GM12878 (cell line): ENCODE measurements around the gene RPS5. TPM values are rescaled to one million over a fixed set of nuclear protein-coding genes. Genes with fewer than 3 reads are reported as not detected.

Experiments
- BCL3 ChIP-seq: IDR thresholded peaks from 2 replicates; pipeline ENCODE4 v1.6.1; 2011; ENCODE audit warnings: borderline replicate concordance, low read depth, mild to moderate bottlenecking, moderate library complexity, low read length; ENCODE audit not compliant: insufficient read depth, poor library complexity, severe bottlenecking
- CBFB ChIP-seq: IDR thresholded peaks from 2 replicates; pipeline ENCODE4 v1.6.1; 2016; ENCODE audit warnings: antibody characterized with exemption, low read depth
- ELK1 ChIP-seq: IDR thresholded peaks from 2 replicates; pipeline ENCODE4 v1.6.1; 2012; ENCODE audit warnings: low read depth, low read length, improper control_type of control experiment
- GATAD2B ChIP-seq: fragments of 450-650 bp; conservative IDR thresholded peaks from 2 replicates; pipeline ENCODE4 v1.6.1; 2017; ENCODE audit warnings: low read depth, mild to moderate bottlenecking, moderate library complexity
- HDAC2 ChIP-seq: fragments of 200-600 bp; sonication (generic); IDR thresholded peaks from 2 replicates; pipeline ENCODE4 v1.6.1; 2017
- HDGF ChIP-seq: fragments of 450-650 bp; IDR thresholded peaks from 2 replicates; pipeline ENCODE4 v1.6.1; 2016; ENCODE audit warnings: antibody characterized with exemption
- IKZF2 ChIP-seq, 2 experiments: fragments of 450-650 bp; IDR thresholded peaks; 2 replicates each; pipeline ENCODE4 v1.6.1; 2017; ENCODE audit warnings: mild to moderate bottlenecking in 2 of 2, moderate library complexity in 2 of 2
- IRF4 ChIP-seq: IDR thresholded peaks from 2 replicates; pipeline ENCODE4 v1.6.1; 2011; ENCODE audit warnings: low read depth, low read length
- MEF2A ChIP-seq: IDR thresholded peaks from 2 replicates; pipeline ENCODE4 v1.6.1; 2011; ENCODE audit warnings: low read depth, mild to moderate bottlenecking, low read length, moderate library complexity; ENCODE audit not compliant: insufficient read depth
- MYC ChIP-seq: IDR thresholded peaks from 2 replicates; pipeline ENCODE4 v1.6.1; 2011; ENCODE audit warnings: mild to moderate bottlenecking, low read length, moderate library complexity, inconsistent platforms; ENCODE audit not compliant: insufficient read depth, insufficient replicate concordance, insufficient read length, severe bottlenecking
- NFYA ChIP-seq: IDR thresholded peaks from 2 replicates; pipeline ENCODE4 v1.6.1; 2011; ENCODE audit warnings: low read depth, mild to moderate bottlenecking, low read length, improper control_type of control experiment, borderline replicate concordance
- NR2C2 ChIP-seq: IDR thresholded peaks from 2 replicates; pipeline ENCODE4 v1.6.1; 2011; ENCODE audit warnings: borderline replicate concordance, low read depth; ENCODE audit not compliant: control insufficient read depth, insufficient read length
- PBX3 ChIP-seq: IDR thresholded peaks from 2 replicates; pipeline ENCODE4 v1.6.1; 2011; ENCODE audit warnings: mild to moderate bottlenecking, low read depth, low read length, moderate library complexity; ENCODE audit not compliant: insufficient replicate concordance
- RB1 ChIP-seq: fragments of 450-650 bp; formaldehyde crosslinking; IDR thresholded peaks from 2 replicates; pipeline ENCODE4 v1.6.1; 2017; ENCODE audit warnings: mild to moderate bottlenecking, borderline replicate concordance
- REST ChIP-seq: IDR thresholded peaks from 2 replicates; pipeline ENCODE4 v1.6.1; 2012; ENCODE audit warnings: mild to moderate bottlenecking, low read depth, low read length
- RFX5 ChIP-seq: IDR thresholded peaks from 2 replicates; pipeline ENCODE4 v1.6.1; 2011; ENCODE audit warnings: low read depth, low read length, improper control_type of control experiment
- SIN3A ChIP-seq: IDR thresholded peaks from 2 replicates; pipeline ENCODE4 v1.6.1; 2012; ENCODE audit warnings: low read depth, low read length, improper control_type of control experiment
- SUPT20H ChIP-seq: IDR thresholded peaks from 2 replicates; pipeline ENCODE4 v1.6.1; 2011; ENCODE audit warnings: low read depth, mild to moderate bottlenecking, low read length, moderate library complexity, borderline replicate concordance; ENCODE audit not compliant: control insufficient read depth
- SUZ12 ChIP-seq: fragments of 200-600 bp; sonication (generic); IDR thresholded peaks from one replicate; pipeline ENCODE4 v1.6.1; 2018; ENCODE audit warnings: antibody characterized with exemption, mild to moderate bottlenecking; ENCODE audit not compliant: unreplicated experiment
- TBL1XR1 ChIP-seq: IDR thresholded peaks from 2 replicates; pipeline ENCODE4 v1.6.1; 2012; ENCODE audit warnings: low read depth, low read length, improper control_type of control experiment
- TCF3 ChIP-seq: IDR thresholded peaks from 2 replicates; pipeline ENCODE4 v1.6.1; 2012; ENCODE audit warnings: low read depth, mild to moderate bottlenecking, low read length, borderline replicate concordance; ENCODE audit not compliant: insufficient read depth
- ZNF384 ChIP-seq: IDR thresholded peaks from 2 replicates; pipeline ENCODE4 v1.6.1; 2012; ENCODE audit warnings: low read depth, mild to moderate bottlenecking, low read length, improper control_type of control experiment, borderline replicate concordance
- polyA plus RNA-seq, 11 experiments: library from polyadenylated mRNA; depleted of rRNA in 4 of 11; unstranded in 6 of 11; stranded (reverse) in 5 of 11; fragments of >200 nt; fragmentation: Nextera tagmentation in 4 of 11; fragmentation: Illumina TruSeq in 1 of 11; extraction: Ambion mirVana in 4 of 11; extraction: Trizol in 1 of 11; gene quantifications; 1 replicate in 1 of 11; 2 replicates in 10 of 11; pipeline versions ENCODE4 v1.2.1 to v1.2.3, GENCODE V29; 2011 to 2016; ENCODE audit warnings: inconsistent platforms in 2 of 11, missing spikeins in 2 of 11, low read depth in 1 of 11
- total RNA-seq, 4 experiments: library from RNA; depleted of rRNA in 3 of 4; stranded (reverse); fragments of >200 nt in 3 of 4; fragmentation: Illumina TruSeq in 1 of 4; extraction: Trizol in 1 of 4; gene quantifications; 2 replicates each; pipeline versions ENCODE4 v1.2.1 to v1.2.3, GENCODE V29; 2013 to 2021

The RPS5 gene
- total and polyA plus RNA-seq, 10 of the 15 experiments (the other 5 are each of a cell fraction or from before 2014, with no cell fraction given) = 1,284 to 3,652 (median 1,922) TPM

DNA sequence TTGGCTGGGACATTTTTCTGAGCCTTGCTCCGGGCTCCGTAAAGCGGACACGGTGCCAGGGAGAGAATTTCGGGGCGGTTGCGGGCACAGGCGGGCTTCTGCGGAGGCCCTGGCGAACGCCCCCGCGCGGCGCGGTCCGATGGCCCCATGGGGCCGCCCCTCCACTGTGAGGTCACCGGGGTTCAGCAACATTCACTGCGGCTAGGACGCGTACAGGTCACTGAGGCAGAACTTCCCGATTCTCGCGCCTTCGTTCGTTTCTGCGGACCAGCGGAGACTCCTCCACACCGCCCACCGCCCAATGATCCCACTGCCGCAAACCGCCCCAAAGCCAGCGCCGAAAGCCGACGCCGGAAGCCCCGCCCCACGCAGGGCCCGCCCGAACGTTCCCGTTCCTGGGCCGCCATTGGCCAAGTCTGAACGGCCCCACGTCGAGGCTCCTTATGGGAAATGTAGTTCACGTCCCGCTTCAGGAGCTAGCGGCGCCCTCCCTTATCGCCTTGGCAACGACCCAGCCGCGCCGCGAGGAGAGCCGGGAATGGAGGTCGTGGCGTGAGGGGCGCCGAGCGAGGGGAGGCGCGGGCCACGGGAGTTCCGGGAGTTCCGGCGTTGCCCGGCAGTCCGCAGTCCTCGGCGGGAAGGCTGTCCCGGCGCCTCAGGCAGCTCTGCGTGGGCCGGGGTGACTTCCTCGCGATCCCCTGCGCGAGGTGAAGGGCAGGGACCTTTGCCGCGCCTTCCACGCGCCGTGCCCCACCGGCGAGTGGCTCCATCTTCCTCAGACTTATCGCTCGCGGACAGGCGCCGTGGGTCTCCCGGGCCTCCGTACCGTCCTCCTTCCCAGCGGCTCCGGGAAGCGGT lies 21.3 kb downstream of the RPS5 start, which contains the start of gene ZNF584 (continued):
- TF ChIP-seq ZNF384 (no peak), RFX5 (no peak), SUPT20H (no peak), IRF4 (no peak), SIN3A (peak; percentile 85; the same call in 1 of the 2 replicates), PBX3 (no peak), TBL1XR1 (no peak), NR2C2 (no peak), ELK1 (peak; percentile 53; the same call in 1 of the 2 replicates), HDAC2 (no peak), REST (no peak), RB1 (0 out of 2 replicates have a peak, but pooled peaks have one; percentile 31), BCL3 (peak; percentile 22), MEF2A (no peak), SUZ12 (no peak), IKZF2 (IDR thresholded peaks at IDR 0.05) (peak; percentile 46 to 66; a peak in 3 of 4 replicates), MYC (no peak), HDGF (no peak), TCF3 (0 out of 2 replicates have a peak, but pooled peaks have one; percentile 22), NFYA (no peak), CBFB (peak; percentile 72; the same call in 1 of the 2 replicates), GATAD2B (peak; percentile 65)
